Measurements from ENCODE around the gene C2CD4A. TPM values are rescaled to one million over a fixed set of nuclear protein-coding genes. Genes with fewer than 3 reads are reported as not detected.
A peak's percentile ranks its signal among the peaks of the same experiment; 100 is the strongest.

Gene C2CD4A
- total and polyA plus RNA-seq, 2 of the 4 experiments (the other 2 are of a cell fraction): not detected

GRCh38 chr15:62058327-62059028, 8.3 kb upstream of the C2CD4A start:
- DNase-seq (no peak), ATAC-seq (ENCODE audit: low read depth) (no peak)
- Histone ChIP-seq H4K8ac (ENCODE audit: low read depth in 2 of 2, low read length in 2 of 2) (no peak overlapping the region), H4K5ac (ENCODE audit: low read depth, low read length) (no peak overlapping the region), H4K20me1 (ENCODE audit: insufficient read depth, low read length) (peaks cover 4% of the 10 kb centered on the region; the same call in 1 of the 2 replicates), H3K4me2 (ENCODE audit: low read depth, low read length) (no peak overlapping the region; the same call in 1 of the 2 replicates), H3K9me1 (ENCODE audit: insufficient read depth, low read length) (peaks cover 2% of the 10 kb centered on the region; the same call in 1 of the 2 replicates), H3K4me1 (ENCODE audit: control insufficient read depth, insufficient read depth, low read length) (no peaks in the 10 kb centered on the region), H4K91ac (ENCODE audit: insufficient read depth, low read depth, low read length) (no peak overlapping the region), H2AK5ac (ENCODE audit: low read depth, low read length) (no peak overlapping the region), H3K36me3 (ENCODE audit: control insufficient read depth, insufficient read depth, low read length) (no peaks in the 10 kb centered on the region), H3K23ac (ENCODE audit: low read depth, low read length) (no peak overlapping the region), H2BK5ac (ENCODE audit: low read depth, low read length, poor library complexity, severe bottlenecking) (no peak overlapping the region), H3K4me3 (ENCODE audit: insufficient read depth, low read depth, low read length) (no peak overlapping the region), H3K27ac (ENCODE audit: insufficient read depth, low read length) (no peak overlapping the region), H3K18ac (ENCODE audit: low read depth, low read length) (no peak overlapping the region), H2BK120ac (ENCODE audit: low read depth, low read length) (no peak overlapping the region), H3K4ac (ENCODE audit: low read depth, low read length) (no peak overlapping the region), H2BK20ac (ENCODE audit: low read depth, low read length) (no peak overlapping the region), H3K56ac (ENCODE audit: extremely low read depth, insufficient read depth, low read length) (no peak overlapping the region), H2AK9ac (replicated peaks; ENCODE audit: low read depth, low read length, poor library complexity) (no peak overlapping the region), H3K79me1 (ENCODE audit: low read depth in 1 of 2, low read length in 2 of 2) (peaks cover 9 to 29% of the 10 kb centered on the region in 2 experiments; a peak in 3 of 4 replicates), H3K27me3 (ENCODE audit: control insufficient read depth, insufficient read depth, low read length) (peaks cover 8% of the 10 kb centered on the region; the same call in 1 of the 2 replicates), H3K9me3 (ENCODE audit: control insufficient read depth, insufficient read depth, low read length) (no peaks in the 10 kb centered on the region), H3K9ac (ENCODE audit: low read depth, low read length) (no peak overlapping the region), H3K14ac (replicated peaks; ENCODE audit: low read depth, low read length) (no peak overlapping the region), H2BK15ac (ENCODE audit: low read depth, low read length) (no peak overlapping the region), H2AFZ (replicated peaks; ENCODE audit: low read length, poor library complexity) (no peak overlapping the region)
- TSS peak; percentile 31 for BruUV-seq (replicated peaks)
- ChIA-PET POLR2A (ENCODE audit: unreplicated experiment) (no interaction called here), CTCF (no interaction called here)
- no CpG with 5 or more reads among the region's 5 CpGs for WGBS, 2 experiments (ENCODE audit: extremely low coverage in 2 of 2, insufficient read length in 1 of 2)
- TF ChIP-seq, protein P1, sequence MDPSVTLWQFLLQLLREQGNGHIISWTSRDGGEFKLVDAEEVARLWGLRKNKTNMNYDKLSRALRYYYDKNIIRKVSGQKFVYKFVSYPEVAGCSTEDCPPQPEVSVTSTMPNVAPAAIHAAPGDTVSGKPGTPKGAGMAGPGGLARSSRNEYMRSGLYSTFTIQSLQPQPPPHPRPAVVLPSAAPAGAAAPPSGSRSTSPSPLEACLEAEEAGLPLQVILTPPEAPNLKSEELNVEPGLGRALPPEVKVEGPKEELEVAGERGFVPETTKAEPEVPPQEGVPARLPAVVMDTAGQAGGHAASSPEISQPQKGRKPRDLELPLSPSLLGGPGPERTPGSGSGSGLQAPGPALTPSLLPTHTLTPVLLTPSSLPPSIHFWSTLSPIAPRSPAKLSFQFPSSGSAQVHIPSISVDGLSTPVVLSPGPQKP (IDR thresholded peaks at IDR 0.05; ENCODE audit: borderline replicate concordance, low read depth, low read length): no peak
- dilution Hi-C loops (cut with HindIII; ENCODE audit: low sequenced_read_pairs, unreplicated experiment) (no loop called here), intact Hi-C loops (cut with micrococcal nuclease) (no loop called here), in situ Hi-C loops (cut with MboI; ENCODE audit: low sequenced_read_pairs) (no loop called here)

All from IMR-90 (cell line).